ENCODE measurements around the gene HMG20B.
"Not testable (repeated sequence)": the region's sequence is repeated elsewhere in the genome, so short reads cannot be mapped to it uniquely, and the experiment has no call there.

Gene HMG20B

GRCh38 chr19:3572855-3573161 is at the start of gene HMG20B:
HMG20B (plus strand) TSS chr19:3572944; CDS start chr19:3573310, 366 bp downstream.
- DNase-seq, result no peak

DNA sequence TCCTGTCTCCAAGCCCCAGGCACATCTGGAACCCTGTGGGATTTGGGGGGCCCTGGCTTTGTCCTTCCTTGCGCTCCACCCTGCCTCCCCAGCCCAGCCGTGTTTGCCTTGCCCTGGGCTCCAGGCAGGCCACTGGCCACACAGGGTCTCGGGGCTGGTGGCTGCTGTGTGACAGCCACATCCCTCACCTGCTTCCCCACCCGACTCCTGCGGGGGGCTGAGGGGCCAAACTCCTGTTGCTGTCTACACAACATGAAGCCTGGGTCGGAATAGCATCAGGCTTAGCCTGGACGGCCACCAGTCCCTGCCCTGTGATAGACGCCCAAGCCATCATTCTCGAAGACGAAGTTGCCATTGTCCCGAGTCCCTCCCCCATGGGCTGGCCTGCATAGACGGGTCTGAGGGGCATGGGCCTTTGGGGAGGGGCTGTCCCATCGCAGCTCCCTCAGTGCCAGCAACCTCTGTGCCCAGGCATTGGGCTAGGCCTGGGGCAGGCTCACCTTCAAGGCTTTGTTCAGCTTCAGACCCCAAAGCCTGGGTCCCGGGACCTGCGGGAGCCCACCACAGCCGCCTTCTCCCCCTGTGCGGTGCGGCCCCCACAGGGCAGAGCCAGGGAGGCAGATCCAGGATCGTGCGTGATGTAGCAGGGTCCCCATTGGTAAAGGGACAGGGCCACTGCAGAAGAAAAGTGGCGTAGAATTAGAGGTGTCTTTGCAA is 49.2 kb upstream of the HMG20B start:
- no peak for DNase-seq

GRCh38 chr19:3524078-3524842 is 48.5 kb upstream of the HMG20B start:
- DNase-seq, result no peak

DNA sequence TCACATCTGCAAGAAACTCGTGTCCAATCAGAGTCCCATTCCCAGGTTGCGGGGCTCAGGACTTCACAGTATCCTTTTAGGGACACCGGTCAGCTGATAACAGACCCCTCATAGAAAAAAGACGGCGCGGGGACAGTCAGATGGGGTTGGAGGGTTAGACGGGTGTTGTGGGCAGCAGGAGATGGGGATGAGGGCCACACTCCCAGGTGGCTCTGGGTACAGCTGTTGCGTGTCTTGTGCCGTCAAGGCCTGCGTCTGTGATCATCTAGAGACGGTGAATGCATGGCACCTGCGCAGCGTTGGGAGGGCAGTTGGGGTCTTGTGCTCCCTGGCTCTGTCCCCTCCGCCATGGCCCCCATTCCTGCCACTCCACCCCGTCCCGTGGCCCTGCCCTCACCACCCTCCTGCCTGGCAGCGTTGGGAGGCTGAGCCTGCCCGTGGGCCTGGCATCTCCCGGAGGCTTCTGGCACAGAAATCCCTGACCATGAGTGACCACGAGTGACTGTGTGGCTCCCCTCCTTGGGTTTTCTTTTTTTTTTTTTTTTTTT is 47.8 kb upstream of the HMG20B start:
- no peak for DNase-seq

- no peak for DNase-seq
These were observed 46.1 kb upstream of the HMG20B start for GRCh38 chr19:3526507-3527237.

DNA sequence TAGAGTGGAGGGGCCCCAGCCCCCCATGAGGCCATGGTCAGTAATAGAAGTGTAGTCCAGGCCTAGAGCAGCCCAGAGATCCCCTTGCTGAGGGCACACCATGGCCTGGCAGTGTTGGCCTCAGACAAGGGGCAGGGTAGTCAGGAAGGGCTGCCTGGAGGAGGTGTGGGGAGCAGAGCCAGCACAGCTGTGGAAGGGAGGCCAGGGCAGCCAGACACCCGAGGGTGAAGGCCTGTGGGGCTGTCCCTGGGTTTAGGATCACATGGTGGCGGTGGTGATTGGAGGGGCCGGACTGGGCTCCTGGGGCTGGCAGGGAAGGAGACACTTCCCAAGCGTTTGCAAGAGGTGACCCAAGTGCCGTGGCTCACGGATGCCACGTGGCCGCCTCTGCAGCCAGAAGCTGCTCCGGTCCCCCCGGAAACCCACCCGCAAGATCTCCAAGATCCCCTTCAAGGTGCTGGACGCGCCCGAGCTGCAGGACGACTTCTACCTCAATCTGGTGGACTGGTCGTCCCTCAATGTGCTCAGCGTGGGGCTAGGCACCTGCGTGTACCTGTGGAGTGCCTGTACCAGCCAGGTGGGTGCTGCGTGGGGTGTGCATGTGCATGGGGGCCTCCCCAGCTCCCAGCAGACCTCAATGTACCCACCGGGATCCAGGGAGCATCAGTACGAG is 45.4 kb upstream of the HMG20B start:
- DNase-seq, result no peak

GRCh38 chr19:3528080-3528479 is 44.7 kb upstream of the HMG20B start:
- no peak for DNase-seq

- no peak for DNase-seq
These were observed 44.1 kb upstream of the HMG20B start for GRCh38 chr19:3528539-3529211.

DNA sequence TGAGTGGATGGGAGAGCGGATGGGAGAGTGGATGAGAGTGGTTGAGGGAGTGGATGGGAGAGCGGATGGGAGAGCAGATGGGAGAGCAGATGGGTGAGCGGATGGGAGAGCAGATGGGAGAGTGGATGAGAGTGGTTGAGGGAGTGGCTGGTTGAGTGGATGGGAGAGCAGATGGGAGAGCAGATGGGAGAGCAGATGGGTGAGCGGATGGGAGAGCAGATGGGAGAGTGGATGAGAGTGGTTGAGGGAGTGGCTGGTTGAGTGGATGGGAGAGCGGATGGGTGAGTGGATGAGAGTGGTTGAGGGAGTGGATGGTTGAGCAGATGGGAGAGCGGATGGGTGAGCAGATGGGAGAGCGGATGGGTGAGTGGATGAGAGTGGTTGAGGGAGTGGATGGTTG is 43.4 kb upstream of the HMG20B start:
- not testable (repeated sequence) for DNase-seq

GRCh38 chr19:3530389-3530788 is 42.4 kb upstream of the HMG20B start:
- DNase-seq, result no peak

- DNase-seq, result no peak
These were observed 41.0 kb upstream of the HMG20B start for GRCh38 chr19:3531716-3532115.

GRCh38 chr19:3532154-3532786 is 40.5 kb upstream of the HMG20B start:
- no peak for DNase-seq

GRCh38 chr19:3533033-3533432 is 39.7 kb upstream of the HMG20B start:
- no peak for DNase-seq

- no peak for DNase-seq
These were observed 39.1 kb upstream of the HMG20B start for GRCh38 chr19:3533563-3534216.

GRCh38 chr19:3534375-3535234 is 38.1 kb upstream of the HMG20B start:
- no peak for DNase-seq

- DNase-seq, result no peak
These were observed 37.6 kb upstream of the HMG20B start for GRCh38 chr19:3535235-3535535.

DNA sequence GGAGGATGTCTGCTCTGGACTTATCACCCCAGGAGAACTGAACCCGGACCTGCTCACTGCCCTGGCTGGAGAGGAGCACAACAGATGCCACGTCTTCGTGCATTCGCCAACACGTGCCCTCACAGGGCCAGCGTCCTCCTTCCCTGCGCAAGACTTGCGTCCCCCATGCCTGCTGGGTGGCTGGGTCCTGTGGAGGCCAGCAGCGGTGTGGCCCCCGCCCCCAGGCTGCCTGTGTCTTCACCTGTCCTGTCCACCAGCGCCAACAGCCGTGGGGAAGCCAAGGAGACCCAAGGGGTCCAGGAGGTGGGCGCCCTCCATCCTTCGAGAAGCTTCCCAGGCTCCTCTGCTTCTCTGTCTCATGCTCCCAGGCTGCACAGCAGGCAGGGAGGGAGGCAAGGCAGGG is 37.2 kb upstream of the HMG20B start:
- DNase-seq, result no peak

- DNase-seq, result no peak
These were observed 36.8 kb upstream of the HMG20B start for GRCh38 chr19:3535981-3536380.

DNA sequence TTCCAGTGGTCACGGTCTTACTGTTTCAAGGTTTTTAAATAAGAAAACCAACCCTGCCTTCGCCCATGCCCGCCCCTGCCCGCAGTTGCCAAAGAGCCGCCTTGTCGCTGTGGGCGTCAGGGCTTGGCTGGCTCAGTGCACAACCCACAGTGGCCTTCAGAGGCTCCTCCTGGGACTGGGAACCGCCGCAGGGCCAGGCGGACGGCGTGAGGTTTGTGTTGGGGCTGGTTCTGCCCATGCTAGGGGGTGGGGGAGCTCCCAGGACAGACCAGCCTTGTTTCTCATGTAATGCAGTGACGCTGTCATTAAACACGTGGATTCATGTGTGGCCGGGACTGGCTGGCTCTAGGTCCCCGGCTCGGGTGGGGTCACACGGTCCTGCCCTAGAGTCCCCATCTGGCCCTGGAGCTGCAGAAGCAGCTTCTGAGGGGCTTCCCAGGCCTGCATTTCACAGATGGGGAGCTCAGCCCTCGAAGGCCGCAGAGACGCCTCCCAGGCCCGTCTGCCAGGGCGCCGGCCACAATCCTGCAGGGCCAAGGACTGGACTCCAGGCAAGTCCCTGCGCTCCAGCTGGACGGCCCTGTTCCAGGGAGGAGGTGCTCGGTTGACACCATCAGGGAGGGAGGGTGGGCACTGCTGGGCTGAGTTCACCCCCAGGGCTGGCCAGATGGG is 36.2 kb upstream of the HMG20B start:
- DNase-seq, result no peak

GRCh38 chr19:3537101-3537437 is 35.7 kb upstream of the HMG20B start:
- no peak for DNase-seq
